ENCODE measurements around the gene CETN1. TPM values are rescaled to one million over a fixed set of nuclear protein-coding genes. Genes with fewer than 3 reads are reported as not detected.

Gene CETN1
- total RNA-seq, 1 experiment from 2014 or later: not detected

- ChIA-PET POLR2A (ENCODE audit: low non-redundant PET) (no interaction called here), CTCF (no interaction called here)
- Histone ChIP-seq H3K27me3 (replicated peaks; ENCODE audit: insufficient read depth, low read depth, low read length, poor library complexity) (no peaks in the 10 kb centered on the region), H3K4me3 (ENCODE audit: low read depth, low read length, poor library complexity, severe bottlenecking) (no peak overlapping the region), H3K36me3 (ENCODE audit: insufficient read depth, low read length, poor library complexity, severe bottlenecking) (no peaks in the 10 kb centered on the region), H3K4me1 (ENCODE audit: insufficient read depth, low read length, poor library complexity, severe bottlenecking) (peaks cover 22% of the 10 kb centered on the region), H3K27ac (ENCODE audit: low read depth, low read length, poor library complexity, severe bottlenecking) (no peak overlapping the region), H3K9me3 (ENCODE audit: low read depth, low read length, poor library complexity, severe bottlenecking) (no peaks in the 10 kb centered on the region)
- TF ChIP-seq EZH2 (IDR thresholded peaks at IDR 0.05; ENCODE audit: borderline replicate concordance, low read depth, low read length, poor library complexity, severe bottlenecking) (no peak), CTCF (conservative IDR thresholded peaks at IDR 0.05; ENCODE audit: low read depth, low read length) (no peak)
- intact Hi-C loops (cut with micrococcal nuclease; ENCODE audit: unreplicated experiment): no loop called here
- peak; percentile 25 for DNase-seq (ENCODE audit: low spot score)
- no TSS peak for BruUV-seq (replicated peaks)
These were observed 18.0 kb downstream of the CETN1 start for GRCh38 chr18:598124-598589.

DNA sequence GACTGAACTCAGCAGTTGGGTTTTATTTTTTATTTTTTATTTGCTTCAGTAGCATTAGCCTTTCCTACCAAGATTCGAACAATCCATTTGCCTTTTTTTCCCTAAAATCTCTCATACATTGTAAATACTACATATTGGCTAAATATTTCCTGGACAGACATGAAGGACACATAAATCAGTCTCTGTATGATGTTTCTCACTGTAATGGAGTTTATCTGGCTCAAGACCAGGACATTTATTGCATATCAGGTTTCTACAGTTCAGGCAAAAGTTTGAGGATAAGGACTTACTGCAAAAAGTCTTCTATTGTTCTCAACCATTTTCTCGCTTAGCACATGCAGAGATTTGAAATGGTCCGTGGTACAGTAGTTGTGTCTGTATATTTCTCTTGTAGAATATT, 19.9 kb downstream of the CETN1 start:
- H3K9me3 ChIP-seq (ENCODE audit: low read depth, low read length, poor library complexity, severe bottlenecking): no peaks in the 10 kb centered on the region
- POLR2A ChIA-PET (ENCODE audit: low non-redundant PET): no interaction called here
- no peak for TF ChIP-seq CTCF (conservative IDR thresholded peaks at IDR 0.05; ENCODE audit: low read depth, low read length)
- TF ChIP-seq EZH2 (IDR thresholded peaks at IDR 0.05; ENCODE audit: borderline replicate concordance, low read depth, low read length, poor library complexity, severe bottlenecking): no peak
- BruUV-seq (replicated peaks): no TSS peak
- peak overlapping the region; percentile 1 for H3K4me3 ChIP-seq (ENCODE audit: low read depth, low read length, poor library complexity, severe bottlenecking)
- peaks cover 22% of the 10 kb centered on the region for H3K4me1 ChIP-seq (ENCODE audit: insufficient read depth, low read length, poor library complexity, severe bottlenecking)
- peak; percentile 66 for DNase-seq (ENCODE audit: low spot score)
- H3K36me3 ChIP-seq (ENCODE audit: insufficient read depth, low read length, poor library complexity, severe bottlenecking): no peaks in the 10 kb centered on the region
- CTCF ChIA-PET: no interaction called here
- H3K27me3 ChIP-seq (replicated peaks; ENCODE audit: insufficient read depth, low read depth, low read length, poor library complexity): no peaks in the 10 kb centered on the region
- intact Hi-C loops (cut with micrococcal nuclease; ENCODE audit: unreplicated experiment): no loop called here
- H3K27ac ChIP-seq (ENCODE audit: low read depth, low read length, poor library complexity, severe bottlenecking): no peak overlapping the region

DNA sequence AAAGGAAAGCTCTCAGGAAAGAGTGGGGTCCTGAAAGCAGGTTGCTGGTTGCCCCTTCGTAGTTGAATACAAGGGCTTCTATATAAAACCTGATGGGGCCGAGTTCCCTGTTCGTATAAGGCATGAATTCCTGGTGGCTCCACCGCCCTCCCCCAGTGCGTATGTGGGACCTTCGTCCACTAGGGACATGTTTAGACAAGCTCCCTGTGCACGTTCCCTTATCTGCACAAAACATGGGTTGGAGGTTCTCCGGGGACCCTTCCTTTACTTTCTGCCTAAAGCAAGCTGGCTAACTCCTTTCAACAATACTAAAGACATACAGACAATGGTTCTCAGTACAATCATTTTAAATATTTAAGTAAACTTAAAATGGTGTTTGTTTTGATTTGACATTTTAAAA, 24.6 kb downstream of the CETN1 start:
- POLR2A ChIA-PET (ENCODE audit: low non-redundant PET): no interaction called here
- intact Hi-C loops (cut with micrococcal nuclease; ENCODE audit: unreplicated experiment): no loop called here
- TF ChIP-seq EZH2 (IDR thresholded peaks at IDR 0.05; ENCODE audit: borderline replicate concordance, low read depth, low read length, poor library complexity, severe bottlenecking): no peak
- TF ChIP-seq CTCF (conservative IDR thresholded peaks at IDR 0.05; ENCODE audit: low read depth, low read length): no peak
- no TSS peak for BruUV-seq (replicated peaks)
- Histone ChIP-seq H3K27ac (ENCODE audit: low read depth, low read length, poor library complexity, severe bottlenecking) (no peak overlapping the region), H3K4me1 (ENCODE audit: insufficient read depth, low read length, poor library complexity, severe bottlenecking) (peaks cover 12% of the 10 kb centered on the region), H3K36me3 (ENCODE audit: insufficient read depth, low read length, poor library complexity, severe bottlenecking) (no peaks in the 10 kb centered on the region), H3K27me3 (replicated peaks; ENCODE audit: insufficient read depth, low read depth, low read length, poor library complexity) (no peaks in the 10 kb centered on the region), H3K9me3 (ENCODE audit: low read depth, low read length, poor library complexity, severe bottlenecking) (no peaks in the 10 kb centered on the region), H3K4me3 (ENCODE audit: low read depth, low read length, poor library complexity, severe bottlenecking) (no peak overlapping the region)
- CTCF ChIA-PET: no interaction called here
- no peak for DNase-seq (ENCODE audit: low spot score)

Measured in A673 (cell line).